ENCODE measurements around the gene TMEM30A.

TMEM30A gene

DNA sequence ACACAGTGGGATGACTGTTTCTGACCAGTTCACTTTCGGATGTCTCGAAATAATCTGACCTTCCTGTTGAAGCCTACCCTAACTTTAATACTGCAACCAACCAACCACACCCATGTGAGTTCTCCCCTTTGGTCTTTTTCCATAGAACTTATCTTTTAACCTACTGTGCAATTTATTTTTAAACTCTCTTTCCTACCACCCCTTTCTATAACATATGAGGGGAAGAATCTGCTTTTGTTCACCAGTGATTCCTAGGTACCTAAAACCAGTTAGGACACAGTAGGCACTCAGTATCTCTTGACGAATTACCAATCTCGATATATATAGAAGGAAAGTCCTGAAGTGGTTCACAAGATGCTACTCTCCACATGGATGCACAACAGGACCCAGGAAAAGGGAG, 48.0 kb downstream of the TMEM30A start:
- no peak for TF ChIP-seq CTCF (conservative IDR thresholded peaks at IDR 0.05; ENCODE audit: low read length)
- no peak for DNase-seq (ENCODE audit: low read depth)
- no peak overlapping the region for H3K4me3 ChIP-seq (ENCODE audit: low read length)

DNA sequence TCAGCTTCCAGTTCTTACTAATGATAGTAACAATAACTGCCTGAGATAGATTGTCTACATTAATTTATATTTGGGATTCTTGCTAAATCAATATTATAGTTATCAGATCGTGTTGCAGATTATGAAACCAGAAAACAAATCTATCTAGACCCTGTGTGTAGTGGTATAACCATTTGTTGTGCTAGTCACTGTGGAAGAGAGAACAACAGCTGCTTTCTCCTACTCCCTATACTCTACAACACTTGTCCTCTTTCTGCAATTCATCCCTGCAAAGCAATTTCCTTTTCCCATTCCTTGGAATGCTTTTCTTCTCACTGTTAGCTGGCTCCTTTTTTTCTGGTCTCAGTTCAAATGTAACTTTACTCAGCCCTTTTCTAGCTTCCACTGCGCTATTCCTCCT, 49.3 kb downstream of the TMEM30A start:
- no peak for TF ChIP-seq CTCF (conservative IDR thresholded peaks at IDR 0.05; ENCODE audit: low read length)
- no peak for DNase-seq (ENCODE audit: low read depth)
- H3K4me3 ChIP-seq (ENCODE audit: low read length): no peak overlapping the region

GRCh38 chr6:75234126-75234865, 50.3 kb downstream of the TMEM30A start:
- no peak overlapping the region for H3K4me3 ChIP-seq (ENCODE audit: low read length)
- DNase-seq (ENCODE audit: low read depth): no peak
- TF ChIP-seq CTCF (conservative IDR thresholded peaks at IDR 0.05; ENCODE audit: low read length): no peak

- no peak for DNase-seq (ENCODE audit: low read depth)
- TF ChIP-seq CTCF (conservative IDR thresholded peaks at IDR 0.05; ENCODE audit: low read length): no peak
- no peak overlapping the region for H3K4me3 ChIP-seq (ENCODE audit: low read length)
These were observed 51.4 kb downstream of the TMEM30A start for GRCh38 chr6:75233092-75233615.

- DNase-seq (ENCODE audit: low read depth): peak; percentile 76
- H3K4me3 ChIP-seq (ENCODE audit: low read length): no peak overlapping the region
- peak; percentile 93 for TF ChIP-seq CTCF (conservative IDR thresholded peaks at IDR 0.05; ENCODE audit: low read length)
These were observed 53.9 kb downstream of the TMEM30A start for GRCh38 chr6:75230484-75231325.

DNA sequence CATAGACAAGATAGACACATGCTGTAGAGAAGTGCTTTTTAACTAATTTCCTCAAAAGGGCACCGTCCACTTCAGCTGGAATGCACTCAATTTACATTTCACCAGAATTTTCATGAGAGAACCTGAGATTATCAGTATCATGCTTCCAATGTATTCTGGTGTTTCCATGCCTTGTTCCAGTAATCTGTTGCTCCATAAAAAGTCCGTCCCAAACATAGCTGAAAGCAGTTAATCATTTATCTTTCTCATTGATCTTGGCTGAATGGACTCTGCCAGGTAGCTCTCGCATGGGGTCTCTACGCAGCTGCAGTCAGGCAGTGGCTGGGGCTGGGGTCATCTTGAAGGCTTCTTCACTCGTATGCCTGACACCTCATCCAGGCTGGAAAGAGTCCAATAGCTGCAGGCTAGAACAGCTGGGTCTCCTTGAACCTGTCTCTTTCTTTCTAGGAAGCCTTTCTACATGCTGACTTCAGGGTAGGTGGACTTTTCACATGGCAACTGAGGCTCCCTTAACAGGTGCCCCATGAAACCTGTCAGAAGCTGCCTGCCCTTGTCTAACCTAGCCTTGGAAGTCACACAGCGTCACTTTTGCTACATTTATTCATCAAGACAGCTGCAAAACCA, 60.2 kb downstream of the TMEM30A start:
- H3K4me3 ChIP-seq (ENCODE audit: low read length): no peak overlapping the region
- no peak for TF ChIP-seq CTCF (conservative IDR thresholded peaks at IDR 0.05; ENCODE audit: low read length)
- no peak for DNase-seq (ENCODE audit: low read depth)

Data from AG10803 (cell line).